Measurements from ENCODE around the gene FAM174C. TPM values are rescaled to one million over a fixed set of nuclear protein-coding genes. Genes with fewer than 3 reads are reported as not detected.

Gene FAM174C
- total and polyA plus RNA-seq, 2 experiments from 2014 or later: 31.2 to 34.4 TPM

- peak overlapping the region; percentile 30 for H3K4me3 ChIP-seq
- H3K4me1 ChIP-seq (ENCODE audit: low read depth): no peaks in the 10 kb centered on the region
- no peaks in the 10 kb centered on the region for H3K36me3 ChIP-seq
- TF ChIP-seq CTCF (IDR thresholded peaks at IDR 0.05; ENCODE audit: low read depth, low read length): no peak
- H3K27me3 ChIP-seq: no peaks in the 10 kb centered on the region
- peak in 1 of 2 donors; percentile 25 for DNase-seq (ENCODE audit: low read depth in 1 of 2, low spot score in 1 of 2)
- no peaks in the 10 kb centered on the region for H3K9me3 ChIP-seq (ENCODE audit: low read depth)
- no peak overlapping the region for H3K27ac ChIP-seq
Measured at GRCh38 chr19:1284979-1285736, 9.8 kb downstream of the FAM174C start.

GRCh38 chr19:1285737-1286360, 10.5 kb downstream of the FAM174C start, which contains the start of gene EFNA2:
Gene EFNA2, plus strand, starts transcription at chr19:1285873. Its CDS starts 296 bp downstream, at chr19:1286169.
- no peak for TF ChIP-seq CTCF (IDR thresholded peaks at IDR 0.05; ENCODE audit: low read depth, low read length)
- peak in 1 of 2 donors; percentile 58 for DNase-seq (ENCODE audit: low read depth in 1 of 2, low spot score in 1 of 2)
- Histone ChIP-seq H3K4me3 (peak within 1 kb of the TSS; percentile 45), H3K4me1 (ENCODE audit: low read depth) (no peaks in the 10 kb centered on the region), H3K36me3 (no peaks in the 10 kb centered on the region), H3K9me3 (ENCODE audit: low read depth) (no peaks in the 10 kb centered on the region), H3K27ac (no peak within 1 kb of the TSS), H3K27me3 (no peaks in the 10 kb centered on the region)

DNA sequence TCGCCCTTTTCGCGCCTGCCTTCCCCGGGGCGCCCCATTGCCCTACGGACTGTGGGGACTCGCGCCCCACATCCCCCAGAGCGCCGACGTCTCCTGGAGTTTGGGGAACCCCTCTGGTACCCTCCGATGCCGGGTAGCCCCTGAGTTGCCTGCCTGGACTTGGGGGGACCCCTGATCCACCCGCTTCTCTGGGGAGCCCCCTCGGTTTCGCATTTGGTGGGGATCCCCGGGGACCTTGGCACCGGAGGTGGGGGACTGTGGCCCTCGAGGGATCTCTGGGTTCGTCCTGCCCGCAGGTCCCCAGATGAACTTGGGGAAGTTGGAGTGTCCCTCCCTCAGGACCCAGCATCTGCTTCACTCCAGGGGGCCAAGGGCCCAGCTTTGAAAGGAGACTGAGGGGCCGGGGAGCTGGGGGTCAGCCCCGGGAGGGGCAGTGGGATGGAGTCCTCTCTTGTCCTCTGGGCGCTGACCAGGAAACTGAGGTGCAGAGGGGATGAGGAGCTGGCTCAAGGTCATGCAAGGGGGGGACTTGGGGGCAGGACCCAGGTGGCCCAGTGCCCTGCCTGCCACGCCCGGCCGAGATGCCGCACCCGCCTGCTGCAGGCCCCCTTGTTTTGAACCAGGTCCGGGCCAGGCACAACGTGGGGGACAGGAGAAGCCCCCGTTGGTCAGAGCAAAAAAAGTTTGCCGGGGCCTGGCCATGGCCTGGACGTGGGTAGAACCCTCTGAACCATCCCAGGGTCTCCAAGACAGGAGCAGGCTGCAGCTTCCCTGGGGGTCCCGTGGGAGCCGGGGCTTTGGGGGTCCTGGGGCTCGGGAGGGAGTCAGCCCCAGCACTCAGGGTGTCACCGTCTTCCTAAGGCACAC, 11.4 kb downstream of the FAM174C start:
- H3K4me3 ChIP-seq: peak overlapping the region; percentile 45
- no peaks in the 10 kb centered on the region for H3K4me1 ChIP-seq (ENCODE audit: low read depth)
- no peak for TF ChIP-seq CTCF (IDR thresholded peaks at IDR 0.05; ENCODE audit: low read depth, low read length)
- no peaks in the 10 kb centered on the region for H3K27me3 ChIP-seq
- no peak for DNase-seq (ENCODE audit: low read depth in 1 of 2, low spot score in 1 of 2)
- H3K9me3 ChIP-seq (ENCODE audit: low read depth): no peaks in the 10 kb centered on the region
- H3K27ac ChIP-seq: no peak overlapping the region
- no peaks in the 10 kb centered on the region for H3K36me3 ChIP-seq

- H3K27me3 ChIP-seq: no peaks in the 10 kb centered on the region
- TF ChIP-seq CTCF (IDR thresholded peaks at IDR 0.05; ENCODE audit: low read depth, low read length): no peak
- no peaks in the 10 kb centered on the region for H3K9me3 ChIP-seq (ENCODE audit: low read depth)
- H3K36me3 ChIP-seq: no peaks in the 10 kb centered on the region
- no peaks in the 10 kb centered on the region for H3K4me1 ChIP-seq (ENCODE audit: low read depth)
- DNase-seq (ENCODE audit: low read depth in 1 of 2, low spot score in 1 of 2): no peak
- H3K4me3 ChIP-seq: no peak overlapping the region
- H3K27ac ChIP-seq: no peak overlapping the region
Measured at GRCh38 chr19:1287354-1288225, 12.3 kb downstream of the FAM174C start.

DNA sequence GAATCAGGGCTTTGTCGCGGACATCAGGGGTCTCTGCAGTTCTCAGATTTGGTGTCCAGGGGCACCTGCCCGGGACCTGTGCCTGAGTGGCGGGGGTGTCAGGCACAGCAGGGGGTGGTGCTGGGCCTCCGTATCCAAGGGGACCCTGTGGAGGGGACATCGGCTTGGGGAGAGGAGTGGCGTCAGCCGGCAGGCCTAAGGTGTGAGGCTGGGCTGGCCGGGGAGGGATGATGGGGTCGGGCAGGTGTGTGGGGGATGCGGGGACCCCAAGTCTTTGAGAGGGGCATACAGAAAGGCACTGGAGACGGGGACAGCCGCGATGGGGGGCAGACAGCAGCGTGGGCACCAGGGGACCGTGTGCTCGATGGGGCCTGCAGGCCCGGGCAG, 12.9 kb downstream of the FAM174C start:
- no peak for TF ChIP-seq CTCF (IDR thresholded peaks at IDR 0.05; ENCODE audit: low read depth, low read length)
- no peaks in the 10 kb centered on the region for H3K4me1 ChIP-seq (ENCODE audit: low read depth)
- H3K36me3 ChIP-seq: no peaks in the 10 kb centered on the region
- H3K27me3 ChIP-seq: no peaks in the 10 kb centered on the region
- H3K9me3 ChIP-seq (ENCODE audit: low read depth): no peaks in the 10 kb centered on the region
- no peak overlapping the region for H3K4me3 ChIP-seq
- no peak overlapping the region for H3K27ac ChIP-seq
- no peak for DNase-seq (ENCODE audit: low read depth in 1 of 2, low spot score in 1 of 2)

All from cardiac muscle cell (in vitro differentiated cells and primary cell).